AG04450 (cell line): ENCODE measurements around the gene EIF4G1. TPM values are rescaled to one million over a fixed set of nuclear protein-coding genes. Genes with fewer than 3 reads are reported as not detected.

Experiments
- CTCF ChIA-PET: fragments of 300-600, 350-600 bp; formaldehyde crosslinking; extraction: SDS; loops from one replicate; lab custom pipeline; 2022; ENCODE audit warnings: antibody characterized with exemption, inconsistent platforms; lab: Charles Lee
- POLR2A ChIA-PET: fragments of 350-600 bp; formaldehyde crosslinking; extraction: SDS; loops from one replicate; lab custom pipeline; 2021; ENCODE audit warnings: antibody characterized with exemption, inconsistent platforms; lab: Yijun Ruan, JAX
- DNase-seq: peaks from one replicate; pipeline ENCODE4 v3.0.0-alpha.2; 2011; ENCODE audit warnings: low read depth, low spot score
- H3K27ac ChIP-seq: one replicate; pipeline ENCODE4 v1.5.1; 2012; ENCODE audit warnings: low read depth, low read length, control low read depth
- H3K27me3 ChIP-seq: one replicate; pipeline ENCODE4 v1.6.0; 2012; ENCODE audit warnings: low read length; ENCODE audit not compliant: control insufficient read depth, insufficient read depth
- H3K4me3 ChIP-seq: 2 replicates; pipeline ENCODE4 v1.5.1; 2011; ENCODE audit warnings: mild to moderate bottlenecking, low read depth, low read length, control low read depth
- H3K9me3 ChIP-seq: 2 replicates; pipeline ENCODE4 v1.5.1; 2012; ENCODE audit warnings: low read length; ENCODE audit not compliant: control insufficient read depth, insufficient read depth
- CTCF ChIP-seq: IDR thresholded peaks from 2 replicates; pipeline ENCODE4 v1.5.1; 2011; ENCODE audit warnings: low read depth, low read length, control low read depth, inconsistent platforms
- polyA plus RNA-seq: library from polyadenylated mRNA; depleted of rRNA; stranded (reverse); fragments of >200 nt; gene quantifications from 2 replicates; pipeline ENCODE4 v1.2.3, GENCODE V29; 2011

The EIF4G1 gene
- polyA plus RNA-seq, 1 experiment: 191 TPM

- no peak for DNase-seq
- H3K9me3 ChIP-seq: no peaks in the 10 kb centered on the region
- ChIA-PET POLR2A (no interaction called here), CTCF (no interaction called here)
- H3K4me3 ChIP-seq: no peak overlapping the region
- TF ChIP-seq CTCF: no peak
- H3K27ac ChIP-seq: no peak overlapping the region
- peaks cover 46% of the 10 kb centered on the region for H3K27me3 ChIP-seq
These were observed 37.0 kb upstream of the EIF4G1 start for GRCh38 chr3:184277366-184277765.

- CTCF ChIA-PET: interaction anchor here (1.0 kb wide), 1 partner anchor 33 kb away, joined by 4 read pairs; no protein-coding TSS in a partner anchor
- Histone ChIP-seq H3K27ac (no peak overlapping the region), H3K27me3 (peaks cover 22% of the 10 kb centered on the region), H3K4me3 (no peak overlapping the region), H3K9me3 (no peaks in the 10 kb centered on the region; the same call in 1 of the 2 replicates)
- POLR2A ChIA-PET: no interaction called here
- no peak for DNase-seq
- no peak for TF ChIP-seq CTCF
These were observed 31.5 kb upstream of the EIF4G1 start for GRCh38 chr3:184282941-184283340.

- Histone ChIP-seq H3K27me3 (peaks cover 18% of the 10 kb centered on the region), H3K9me3 (no peaks in the 10 kb centered on the region; the same call in 1 of the 2 replicates), H3K27ac (no peak overlapping the region), H3K4me3 (no peak overlapping the region)
- POLR2A ChIA-PET: interaction anchor here (0.6 kb wide), 1 partner anchor 104 kb away, joined by 4 read pairs; no protein-coding TSS in a partner anchor
- no peak for TF ChIP-seq CTCF
- no peak for DNase-seq
- CTCF ChIA-PET: interaction anchor here (0.6 to 1.0 kb wide), 2 partner anchors 34 to 381 kb away, joined by 4 to 5 read pairs; no protein-coding TSS in a partner anchor
These were observed 30.7 kb upstream of the EIF4G1 start for GRCh38 chr3:184283681-184284080.

- Histone ChIP-seq H3K27ac (no peak overlapping the region), H3K27me3 (peaks cover 15% of the 10 kb centered on the region), H3K4me3 (no peak overlapping the region), H3K9me3 (no peaks in the 10 kb centered on the region; the same call in 1 of the 2 replicates)
- no peak for DNase-seq
- POLR2A ChIA-PET: no interaction called here
- peak; percentile 43 for TF ChIP-seq CTCF
- CTCF ChIA-PET: interaction anchor here (1.0 kb wide), 1 partner anchor 389 kb away, joined by 4 read pairs; no protein-coding TSS in a partner anchor
These were observed 29.7 kb upstream of the EIF4G1 start for GRCh38 chr3:184284696-184285095.

DNA sequence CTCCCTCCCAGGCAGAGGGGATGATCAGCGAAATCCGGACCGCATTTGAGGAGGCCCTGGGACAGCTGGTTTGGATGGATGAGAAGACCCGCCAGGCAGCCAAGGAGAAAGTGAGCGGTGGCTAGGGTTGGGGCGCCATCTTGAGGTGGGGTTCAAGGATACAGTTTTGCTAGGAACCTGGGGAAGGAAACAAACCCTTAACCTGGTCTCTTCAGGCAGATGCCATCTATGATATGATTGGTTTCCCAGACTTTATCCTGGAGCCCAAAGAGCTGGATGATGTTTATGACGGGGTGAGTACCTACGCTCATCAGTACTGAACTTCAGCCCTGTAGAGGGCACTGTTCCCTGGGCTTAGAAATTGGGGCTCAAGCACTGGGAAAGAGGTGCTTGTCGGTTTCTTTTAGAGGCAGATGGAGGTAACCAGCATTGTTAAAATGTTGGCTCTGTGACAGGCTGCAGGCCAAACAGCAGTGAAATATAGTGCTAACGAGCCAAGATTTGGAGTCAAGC, 24.9 kb upstream of the EIF4G1 start:
- Histone ChIP-seq H3K9me3 (no peaks in the 10 kb centered on the region), H3K4me3 (no peak overlapping the region), H3K27ac (no peak overlapping the region), H3K27me3 (peaks cover 12% of the 10 kb centered on the region)
- TF ChIP-seq CTCF: peak; percentile 71
- no peak for DNase-seq
- ChIA-PET CTCF (interaction anchor here (0.6 to 2.7 kb wide), 19 partner anchors 9 to 393 kb away, joined by 3 to 31 read pairs (median 3); partner anchors contain the start of gene EEF1AKMT4), POLR2A (no interaction called here)
